GM18907 (cell line): Measurements from ENCODE around the gene CARD11.
"Not testable (repeated sequence)": the region's sequence is repeated elsewhere in the genome, so short reads cannot be mapped to it uniquely, and the experiment has no call there.

Source experiments
- ATAC-seq: cut with Tn5 transposase; IDR thresholded peaks from one replicate; pipeline ENCODE4 v1.9.1; 2021; ENCODE audit warnings: mild to moderate bottlenecking, moderate library complexity; ENCODE audit not compliant: unreplicated experiment

The CARD11 gene

DNA sequence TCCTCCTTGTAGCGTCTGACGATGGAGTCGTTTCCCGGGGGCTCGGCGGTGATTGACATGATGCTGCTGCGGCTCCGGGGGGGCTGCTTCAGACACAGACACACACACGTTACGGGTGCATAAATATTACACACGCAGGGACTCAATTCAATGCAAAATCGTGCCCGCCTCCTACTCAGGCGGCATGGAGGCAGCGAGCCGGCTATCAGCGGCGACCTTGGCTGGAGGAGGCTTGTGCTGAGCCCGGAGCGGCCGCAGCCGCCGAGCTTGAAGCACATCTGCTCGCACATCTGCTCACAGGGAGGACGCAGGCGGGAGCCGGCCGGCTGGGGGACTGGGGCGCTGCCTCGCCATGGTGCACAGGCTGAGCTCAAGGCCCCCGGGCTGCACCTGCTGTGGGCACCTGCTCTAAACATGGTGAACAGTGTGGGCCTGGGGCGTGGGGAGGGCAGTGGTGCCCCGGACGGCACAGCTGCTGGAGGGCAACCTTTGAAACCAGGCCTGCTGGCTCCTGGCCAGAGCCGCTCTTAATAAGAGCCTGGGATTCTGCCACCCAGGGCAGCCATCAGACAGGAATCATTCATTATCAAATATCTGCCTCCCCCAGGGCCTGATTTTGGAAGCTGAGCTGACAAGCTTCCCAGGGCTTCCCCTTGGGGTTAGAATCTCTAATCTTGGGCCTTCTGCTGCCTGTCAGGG is 114.9 kb downstream of the CARD11 start:
- ATAC-seq, result no peak

DNA sequence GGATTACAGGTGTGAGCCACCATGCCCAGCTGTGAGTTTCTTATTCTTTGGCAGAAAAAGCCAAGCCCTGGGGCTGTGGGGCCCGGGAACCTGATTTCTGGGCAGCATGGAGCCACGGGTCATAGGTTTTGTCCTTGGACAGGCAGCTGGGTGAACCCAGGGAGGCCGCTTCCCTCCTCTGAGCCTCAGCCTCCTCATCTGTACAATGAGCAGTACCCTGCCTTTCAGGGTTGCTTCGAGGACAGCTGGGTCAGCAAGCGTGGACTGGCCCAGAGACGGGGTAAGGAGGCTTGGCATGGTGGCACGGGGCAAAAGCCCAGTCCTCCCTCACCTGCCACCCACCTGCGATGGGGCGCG is 115.4 kb downstream of the CARD11 start:
- ATAC-seq, result no peak

DNA sequence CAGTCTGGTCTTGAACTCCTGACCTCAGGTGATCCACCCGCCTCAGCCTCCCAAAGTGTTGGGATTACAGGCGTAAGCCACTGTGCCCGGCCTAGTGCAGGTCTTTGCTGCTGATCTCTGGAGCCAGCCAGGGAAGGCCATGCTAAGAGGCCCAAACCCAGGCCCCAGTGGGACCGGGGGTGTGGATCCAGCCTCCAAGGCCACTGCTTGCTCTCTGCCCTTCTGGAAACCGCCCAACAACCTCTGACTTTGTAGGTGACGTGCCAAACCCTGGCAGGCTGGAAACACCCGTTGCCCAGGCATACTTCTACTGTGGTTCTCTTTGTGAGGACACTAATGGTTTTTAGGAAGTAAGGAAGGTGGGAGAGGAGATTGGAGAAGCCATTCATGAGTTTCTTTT is 116.1 kb downstream of the CARD11 start:
- no peak for ATAC-seq

DNA sequence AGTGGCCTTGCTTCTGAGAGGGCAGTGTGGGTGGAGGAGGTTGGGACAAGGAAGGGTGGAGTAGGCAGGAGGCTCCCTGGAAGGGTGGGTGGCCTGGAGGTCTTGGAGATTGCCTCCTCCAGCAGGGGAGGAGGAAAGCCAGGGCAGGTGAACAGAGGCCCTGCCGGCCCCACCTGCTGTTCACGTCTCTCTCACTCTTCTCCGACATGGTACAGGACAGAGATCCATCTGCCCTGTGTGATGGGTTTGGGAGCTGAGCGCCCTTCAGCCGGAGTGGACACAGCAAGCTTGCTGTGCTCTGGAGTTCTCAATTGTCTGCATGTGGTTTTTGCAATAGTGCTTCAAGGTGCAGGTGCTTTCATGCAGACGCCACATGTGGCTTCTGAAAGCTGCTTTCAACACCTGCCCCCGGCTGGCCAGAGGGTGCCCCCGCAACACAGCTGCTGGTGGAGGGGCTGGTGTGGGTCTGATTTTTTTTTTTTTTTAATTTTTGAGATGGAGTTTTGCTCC is 116.7 kb downstream of the CARD11 start:
- no peak for ATAC-seq

DNA sequence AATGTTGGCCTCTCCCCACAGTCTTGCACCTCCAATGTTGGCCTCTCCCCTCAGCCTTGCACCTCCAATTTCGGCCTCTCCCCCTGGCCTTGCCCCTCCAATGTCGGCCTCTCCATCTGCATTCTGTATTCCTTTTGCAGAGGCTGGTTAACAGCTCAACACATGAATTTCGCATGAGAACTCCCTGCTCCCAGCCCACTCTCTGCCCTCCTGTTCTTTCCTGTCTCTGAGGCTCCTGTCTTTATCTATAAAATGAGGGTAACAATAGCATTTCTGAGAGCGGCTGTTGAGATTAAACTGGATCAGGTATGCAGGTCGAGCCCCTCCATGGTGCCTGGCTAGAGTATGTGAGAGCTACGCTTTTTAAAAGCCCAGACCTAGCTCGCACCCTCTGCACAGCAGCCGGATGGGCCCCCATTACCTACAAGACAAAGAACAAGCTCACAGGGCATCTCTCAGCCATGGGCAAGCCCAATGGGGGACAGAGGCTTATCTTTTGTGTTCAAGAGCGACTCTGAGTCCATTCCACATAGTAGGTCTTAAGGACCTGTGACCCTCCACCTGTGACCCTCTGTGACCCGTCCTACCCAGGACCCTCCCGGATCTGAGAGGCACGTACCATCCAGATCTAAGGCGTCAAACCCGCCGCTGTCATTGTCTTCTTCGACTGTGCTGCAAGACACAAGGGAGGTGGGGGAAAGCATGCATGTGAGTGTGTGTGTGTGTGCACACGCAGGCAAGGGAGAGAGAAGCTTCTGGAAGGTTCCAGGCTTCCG is 117.4 kb downstream of the CARD11 start:
- no peak for ATAC-seq

DNA sequence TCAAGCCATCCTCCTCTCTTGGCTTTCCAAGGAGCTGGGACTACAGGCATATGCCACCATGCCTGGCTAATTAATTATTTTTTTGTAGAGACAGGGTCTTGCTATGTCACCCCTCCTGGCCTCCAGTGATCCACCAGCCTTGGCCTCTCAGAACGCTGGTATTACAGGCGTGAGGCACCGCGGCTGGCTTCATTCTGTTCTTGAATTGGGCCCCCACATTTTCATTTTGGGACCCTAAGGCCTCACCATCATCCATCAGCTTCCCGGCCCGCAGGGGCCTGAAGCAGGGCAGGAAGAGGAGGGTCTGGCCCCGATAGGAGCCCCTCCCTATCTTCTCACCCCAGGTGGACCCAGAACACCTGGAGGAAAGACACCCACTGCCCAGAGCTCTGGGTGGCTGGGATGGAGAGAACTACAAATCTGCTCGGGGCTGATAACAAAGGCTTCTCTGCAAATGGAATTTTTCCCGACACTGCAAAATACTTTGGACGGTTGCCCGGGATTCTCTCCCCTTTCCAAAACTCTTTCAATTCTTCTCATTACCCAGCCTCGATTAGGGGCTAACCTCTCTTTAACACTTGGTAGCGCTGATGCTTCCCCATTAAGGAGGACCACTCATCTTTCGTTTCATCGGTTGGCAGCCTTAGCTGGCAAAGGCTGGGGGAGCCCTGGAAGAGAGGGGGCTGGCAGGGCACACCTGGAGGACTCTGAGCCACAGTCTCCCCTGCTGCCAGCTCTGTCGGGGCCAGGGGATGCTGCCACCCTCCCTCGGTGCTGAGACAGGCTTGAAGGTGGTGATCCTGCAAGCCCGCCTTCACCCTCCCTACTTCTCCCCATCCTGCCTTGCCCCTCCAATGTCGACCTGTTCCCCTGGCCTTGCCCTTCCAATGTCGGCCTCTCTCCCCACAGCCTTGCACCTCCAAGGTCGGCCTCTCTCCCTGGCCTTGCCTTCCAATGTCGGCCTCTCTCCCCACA is 118.5 kb downstream of the CARD11 start:
- ATAC-seq, result no peak

DNA sequence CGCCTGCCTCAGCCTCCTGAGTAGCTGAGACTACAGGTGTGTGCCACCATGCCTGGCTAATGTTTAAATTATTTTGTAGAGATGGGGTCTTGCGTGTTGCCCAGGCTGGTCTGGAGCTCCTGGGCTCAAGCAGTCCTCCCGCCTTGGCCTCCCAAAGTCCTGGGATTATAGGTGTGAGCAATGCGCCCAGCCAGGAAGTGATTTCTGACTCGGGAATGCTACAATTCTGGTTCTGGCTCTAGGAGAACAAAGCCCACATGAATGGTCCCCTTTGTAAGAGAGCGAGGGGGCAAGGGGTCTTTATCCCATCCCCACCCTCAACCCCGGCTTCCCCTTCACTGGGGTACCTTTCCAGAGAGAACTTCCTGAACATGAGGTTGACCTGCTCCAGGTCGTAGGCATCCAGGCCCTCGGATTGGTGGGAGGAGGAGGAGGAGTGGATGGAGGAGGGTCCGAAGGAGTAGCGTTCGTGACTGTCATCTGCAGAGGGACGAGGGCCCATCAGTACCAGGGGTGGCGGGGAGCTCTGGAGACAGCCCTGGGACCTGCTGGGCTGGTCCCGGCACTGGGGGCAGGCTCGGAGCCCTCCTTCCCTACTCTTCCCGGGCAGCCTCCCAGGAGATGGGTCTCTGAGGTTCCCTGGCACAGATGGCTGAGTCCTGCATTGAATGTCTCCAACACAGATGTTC is 119.6 kb downstream of the CARD11 start:
- ATAC-seq, result no peak

DNA sequence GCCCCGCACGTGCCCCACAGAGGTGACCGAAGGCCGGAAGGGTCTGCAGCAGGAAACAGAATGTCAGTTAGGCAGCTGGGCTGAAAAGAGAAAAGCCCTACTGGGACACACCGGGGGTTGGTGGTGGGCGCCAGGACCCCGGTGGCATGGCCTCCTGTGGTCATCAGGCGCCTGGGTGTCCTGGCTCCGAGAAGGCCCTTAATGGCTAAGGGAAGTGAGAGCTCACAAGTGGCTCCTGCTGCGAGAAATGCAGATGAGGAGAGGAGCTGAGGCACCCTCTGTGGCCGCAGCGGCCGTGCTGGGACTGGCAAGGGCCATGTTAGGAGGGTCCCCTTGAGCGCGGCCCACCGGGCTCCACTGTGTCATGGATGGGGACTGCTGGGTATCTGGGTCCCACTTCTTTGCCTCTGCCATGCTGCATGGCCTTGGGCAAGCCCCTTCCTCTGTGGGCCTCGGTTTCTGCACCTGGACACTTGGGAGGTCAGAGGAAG is 120.3 kb downstream of the CARD11 start:
- no peak for ATAC-seq

DNA sequence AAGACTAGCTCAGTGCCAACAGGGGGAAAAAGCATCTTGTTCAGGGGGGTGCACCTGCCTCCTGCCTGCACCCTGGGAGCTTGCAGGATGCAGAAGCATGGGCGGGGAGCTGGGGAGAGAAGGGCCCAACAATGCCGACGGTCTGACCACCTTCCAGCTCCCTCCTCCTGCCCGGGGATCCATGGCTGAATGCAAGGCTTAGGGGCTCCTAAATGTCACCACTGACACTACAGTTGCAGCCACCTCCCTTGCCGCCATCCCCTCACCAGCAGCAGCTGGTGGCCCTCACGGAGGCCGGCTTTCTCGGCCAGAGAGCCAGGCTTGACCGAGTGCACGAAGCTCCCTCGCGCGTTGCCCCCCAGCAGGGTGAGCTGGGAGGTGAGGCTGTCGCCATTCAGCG is 120.8 kb downstream of the CARD11 start:
- ATAC-seq, result no peak

DNA sequence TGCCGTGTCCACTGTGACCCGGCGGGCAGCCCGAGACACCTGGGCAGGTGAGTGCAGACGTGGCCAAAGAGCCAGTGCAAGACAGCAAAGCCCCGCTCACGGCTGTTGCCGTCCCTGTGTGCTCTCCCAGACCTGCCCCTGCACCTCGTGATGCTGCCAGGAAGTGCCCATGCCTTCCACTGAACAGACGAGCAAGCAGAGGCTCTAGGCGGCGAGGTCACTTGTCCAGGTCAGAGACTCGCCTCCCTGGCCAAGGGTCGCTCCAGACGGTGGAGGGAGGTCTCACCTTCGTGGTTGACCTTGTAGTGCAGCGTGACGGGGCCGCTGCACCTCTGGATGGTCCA is 121.3 kb downstream of the CARD11 start:
- ATAC-seq, result no peak

DNA sequence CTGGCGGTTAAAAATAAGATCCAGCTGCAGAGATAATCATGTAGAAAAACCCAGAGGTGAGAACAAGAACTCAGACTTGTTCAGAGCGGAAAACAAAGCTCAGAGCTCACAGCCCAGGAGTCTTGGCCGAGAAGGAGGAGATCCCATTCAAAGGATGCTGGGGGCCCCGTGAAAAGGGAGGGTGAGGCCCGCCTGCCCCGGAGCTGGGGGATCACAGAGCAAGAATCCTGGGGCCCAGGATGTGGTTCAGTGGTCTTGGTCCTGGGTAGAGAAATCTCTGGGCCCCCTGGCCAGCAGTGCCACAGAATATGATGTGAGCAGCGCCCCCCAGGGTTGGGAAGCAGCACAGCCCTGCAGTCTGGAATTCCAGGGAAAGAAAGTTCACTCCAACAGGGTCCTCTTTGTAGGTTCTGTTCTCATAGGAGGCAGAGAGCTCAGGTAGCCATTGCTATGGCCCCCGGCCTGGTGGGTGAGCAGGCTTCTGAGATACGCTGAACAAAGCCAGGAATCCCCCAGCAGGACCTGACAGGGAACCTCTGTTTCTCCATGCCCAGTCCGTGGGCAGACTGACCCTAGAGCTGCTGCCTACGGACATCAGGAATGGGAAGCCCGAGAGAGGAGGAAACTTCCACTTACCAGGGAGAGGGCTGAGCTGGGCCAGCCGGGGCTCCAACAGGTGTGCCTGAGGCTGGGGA is 121.9 kb downstream of the CARD11 start:
- ATAC-seq, result no peak

DNA sequence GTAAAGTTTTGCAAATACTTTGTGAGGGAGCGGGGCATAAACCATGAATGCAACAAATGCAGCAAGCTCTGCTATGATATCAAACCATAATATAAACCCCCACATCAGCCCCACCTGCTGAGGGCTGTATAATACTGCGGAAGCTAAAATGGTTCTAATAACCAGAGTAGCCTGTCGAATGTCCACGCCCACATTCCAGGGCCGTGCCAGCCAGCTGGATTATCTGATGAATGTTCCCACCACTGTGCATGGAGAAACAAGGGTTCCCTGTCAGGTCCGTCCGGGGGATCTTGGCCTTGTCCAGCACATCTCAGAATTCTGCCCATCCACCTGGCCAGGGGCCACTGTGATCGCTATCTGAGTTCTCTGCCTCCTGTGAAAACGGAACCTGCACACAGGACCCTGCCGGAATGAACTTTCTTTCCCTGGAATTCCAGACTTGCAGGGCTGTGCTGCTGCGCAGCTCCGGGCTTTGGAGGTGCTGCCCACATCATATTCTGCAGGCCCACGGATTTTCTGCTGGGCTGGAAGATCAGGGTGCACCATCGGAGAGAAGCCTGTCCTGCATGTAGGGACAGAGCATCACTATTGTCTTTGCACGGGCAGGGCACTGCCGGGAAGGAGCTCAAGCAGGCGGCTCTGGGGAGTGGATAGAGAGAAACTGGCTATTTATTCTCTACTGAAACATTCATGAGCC is 122.6 kb downstream of the CARD11 start:
- no peak for ATAC-seq

DNA sequence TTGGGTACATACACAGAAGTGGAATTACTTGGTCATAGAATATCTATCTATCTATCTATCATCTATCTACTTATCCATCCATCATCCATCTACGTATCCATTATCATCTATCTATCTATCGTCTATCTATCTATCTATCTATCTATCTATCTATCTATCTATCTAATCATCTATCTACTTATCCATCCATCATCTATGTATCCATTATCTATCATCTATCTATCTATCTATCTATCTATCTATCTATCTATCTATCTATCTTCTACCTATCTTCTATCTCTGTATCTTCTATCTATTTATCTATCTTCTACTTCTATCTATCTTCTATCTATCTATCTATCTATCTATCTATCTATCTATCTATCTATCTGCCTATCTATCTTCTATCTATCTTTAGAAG is 123.2 kb downstream of the CARD11 start:
- not testable (repeated sequence) for ATAC-seq

DNA sequence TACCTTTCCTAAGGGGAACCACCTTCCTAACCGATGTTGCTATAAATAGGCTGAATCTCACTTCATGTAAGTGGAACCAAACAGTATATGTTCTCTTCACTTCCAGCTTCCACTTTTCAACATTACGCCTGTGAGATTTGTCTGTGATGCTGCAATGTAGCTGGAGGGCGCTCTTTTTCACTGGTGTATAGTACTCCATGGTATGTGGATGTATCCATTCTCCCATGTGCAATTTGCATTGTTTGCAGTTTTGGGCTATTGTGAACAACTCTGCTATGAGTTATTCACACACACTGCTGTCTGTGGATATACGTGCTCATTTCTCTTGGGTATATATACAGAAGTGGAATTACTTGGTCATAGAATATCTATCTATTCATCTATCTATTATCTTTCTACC is 123.6 kb downstream of the CARD11 start:
- no peak for ATAC-seq

DNA sequence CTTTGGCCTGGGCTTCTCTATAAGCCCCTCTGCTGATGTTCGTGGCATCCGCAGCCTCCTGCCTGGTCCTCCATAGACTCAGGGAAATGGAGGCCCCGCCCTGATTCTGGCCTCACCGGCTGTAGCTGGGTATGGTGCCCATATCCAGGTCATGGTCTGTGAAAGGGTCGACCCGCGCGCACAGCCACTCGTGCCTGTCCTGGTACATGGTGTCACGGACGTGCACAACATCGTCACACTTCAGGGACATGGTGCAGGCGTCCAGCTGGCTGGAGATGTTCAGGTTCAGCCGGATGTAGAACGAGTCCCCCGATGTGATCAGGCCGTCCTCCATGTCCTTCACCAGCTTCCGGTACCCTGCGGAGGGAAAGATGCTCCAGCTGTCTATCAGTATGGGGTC is 124.4 kb downstream of the CARD11 start:
- no peak for ATAC-seq

DNA sequence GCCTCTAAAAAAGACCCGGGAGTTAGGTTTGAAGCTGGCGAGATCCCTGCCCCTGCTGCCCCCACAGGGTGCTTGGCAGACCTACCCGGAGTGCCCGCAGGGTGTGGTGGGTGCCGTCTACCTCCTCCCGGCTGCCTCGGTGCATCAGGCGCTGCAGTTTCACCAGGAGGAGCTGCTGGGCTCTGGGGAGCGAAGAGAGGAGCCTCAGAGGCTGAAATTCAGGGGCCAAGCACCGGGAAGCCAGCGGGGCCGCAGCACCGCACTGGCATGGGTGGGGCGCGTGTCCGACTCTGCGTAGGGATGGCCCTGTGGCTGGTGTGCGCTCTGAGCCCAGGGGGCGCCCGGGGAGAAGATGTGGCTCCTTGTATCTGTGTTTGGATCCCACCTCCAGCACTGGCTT is 125.3 kb downstream of the CARD11 start:
- ATAC-seq, result no peak

DNA sequence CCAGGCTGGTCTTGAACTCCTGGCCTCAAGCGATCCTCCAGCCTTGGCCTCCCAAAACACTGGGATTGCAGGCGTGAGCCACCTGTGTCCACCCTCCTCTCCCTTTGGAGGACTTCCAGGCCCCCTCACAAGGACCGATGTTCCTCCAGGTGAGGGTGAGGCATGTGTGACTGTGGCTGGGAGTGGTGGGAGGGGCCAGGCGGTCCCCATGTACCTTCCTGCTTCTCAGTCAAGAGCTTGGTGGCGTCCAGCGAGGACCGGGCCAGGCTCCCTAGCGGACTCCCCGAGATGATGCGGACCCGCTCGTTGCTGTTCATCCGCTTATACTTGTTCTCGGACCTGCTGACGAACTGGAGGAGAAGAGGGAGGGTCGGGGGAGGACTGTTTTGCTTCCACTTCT is 128.6 kb downstream of the CARD11 start:
- no peak for ATAC-seq

DNA sequence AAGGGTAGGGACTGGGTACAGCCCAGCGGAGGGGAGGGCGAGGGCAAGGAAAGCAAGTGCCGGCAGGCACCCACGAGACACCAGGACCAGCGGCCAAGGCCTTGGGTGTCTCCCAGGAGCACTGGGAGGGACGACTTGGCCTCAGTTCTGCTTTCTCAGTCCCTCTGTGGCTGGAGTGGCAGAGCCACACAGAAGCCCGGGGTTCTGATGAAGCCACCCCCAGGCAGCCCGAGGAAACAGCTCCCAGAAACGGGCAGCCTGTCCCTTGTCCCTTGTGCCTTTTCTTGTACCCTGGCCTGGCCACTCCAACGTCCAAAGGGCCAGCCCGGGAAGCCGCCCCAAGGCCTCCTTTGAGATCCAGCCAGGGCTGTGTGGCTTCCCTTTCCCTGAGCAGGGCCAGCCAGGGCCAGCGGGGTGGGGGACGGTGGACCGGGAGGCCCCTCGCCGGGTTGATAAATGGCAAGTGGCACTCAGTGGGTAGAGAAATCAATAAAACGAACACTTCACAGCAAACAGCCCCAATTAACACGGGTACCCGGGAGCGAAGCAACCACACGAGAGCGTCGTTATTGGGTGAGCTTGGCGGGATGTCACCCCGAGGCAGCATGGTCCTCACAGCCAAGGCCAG is 129.8 kb downstream of the CARD11 start:
- no peak for ATAC-seq
